ENCODE results near the gene ZNF423.

ZNF423 gene

GRCh38 chr16:49466529-49466831 lies 389.4 kb downstream of the ZNF423 start:
- H3K4me3 ChIP-seq (ENCODE audit: low read depth, low read length): no peak overlapping the region
- DNase-seq (ENCODE audit: low read depth): no peak
- TF ChIP-seq, protein P1, sequence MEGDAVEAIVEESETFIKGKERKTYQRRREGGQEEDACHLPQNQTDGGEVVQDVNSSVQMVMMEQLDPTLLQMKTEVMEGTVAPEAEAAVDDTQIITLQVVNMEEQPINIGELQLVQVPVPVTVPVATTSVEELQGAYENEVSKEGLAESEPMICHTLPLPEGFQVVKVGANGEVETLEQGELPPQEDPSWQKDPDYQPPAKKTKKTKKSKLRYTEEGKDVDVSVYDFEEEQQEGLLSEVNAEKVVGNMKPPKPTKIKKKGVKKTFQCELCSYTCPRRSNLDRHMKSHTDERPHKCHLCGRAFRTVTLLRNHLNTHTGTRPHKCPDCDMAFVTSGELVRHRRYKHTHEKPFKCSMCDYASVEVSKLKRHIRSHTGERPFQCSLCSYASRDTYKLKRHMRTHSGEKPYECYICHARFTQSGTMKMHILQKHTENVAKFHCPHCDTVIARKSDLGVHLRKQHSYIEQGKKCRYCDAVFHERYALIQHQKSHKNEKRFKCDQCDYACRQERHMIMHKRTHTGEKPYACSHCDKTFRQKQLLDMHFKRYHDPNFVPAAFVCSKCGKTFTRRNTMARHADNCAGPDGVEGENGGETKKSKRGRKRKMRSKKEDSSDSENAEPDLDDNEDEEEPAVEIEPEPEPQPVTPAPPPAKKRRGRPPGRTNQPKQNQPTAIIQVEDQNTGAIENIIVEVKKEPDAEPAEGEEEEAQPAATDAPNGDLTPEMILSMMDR (IDR thresholded peaks at IDR 0.05; ENCODE audit: low read depth, low read length, missing control alignments): no peak

DNA sequence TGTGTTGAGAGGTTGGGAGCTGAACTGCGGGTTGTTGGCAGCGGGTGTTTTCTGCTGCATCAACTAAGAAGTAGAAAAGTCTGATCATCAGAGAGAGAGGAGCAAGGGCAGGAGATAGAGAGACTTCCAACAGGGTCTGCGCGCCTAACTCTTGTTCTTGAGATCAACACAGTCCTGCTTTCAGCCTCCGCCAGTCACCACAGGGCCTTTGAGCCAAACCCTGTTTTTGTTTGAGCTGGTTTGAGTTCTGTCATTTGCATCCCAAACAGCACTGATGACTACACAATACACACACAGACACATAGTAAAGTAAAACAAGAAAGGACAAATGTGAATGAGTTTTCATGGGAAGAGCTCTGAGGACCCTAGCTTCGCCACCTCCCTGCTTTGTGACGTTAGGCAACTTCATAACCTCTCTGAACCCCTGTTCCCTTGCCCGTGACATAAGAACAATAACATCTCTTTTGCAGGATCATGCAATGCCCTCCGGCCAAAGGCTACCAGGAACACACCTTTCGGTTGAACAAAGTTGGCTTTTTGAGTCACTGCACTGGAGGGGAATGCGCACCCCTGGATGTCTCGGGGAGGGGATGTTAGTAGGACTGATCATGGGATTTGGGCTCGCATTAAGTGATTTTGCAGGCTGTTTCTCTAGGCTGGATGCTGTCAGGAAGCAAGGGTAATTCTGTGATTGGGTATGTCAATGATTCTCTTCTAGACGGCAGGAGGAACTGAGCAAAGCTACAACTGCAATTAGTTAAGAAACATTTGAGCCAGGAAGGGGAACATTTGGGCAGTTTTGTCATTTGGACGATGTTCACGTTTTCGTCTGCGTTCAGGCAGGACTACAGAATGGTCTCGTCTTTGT lies 390.0 kb downstream of the ZNF423 start:
- TF ChIP-seq, protein P1 (IDR thresholded peaks at IDR 0.05; ENCODE audit: low read depth, low read length, missing control alignments): no peak

DNA sequence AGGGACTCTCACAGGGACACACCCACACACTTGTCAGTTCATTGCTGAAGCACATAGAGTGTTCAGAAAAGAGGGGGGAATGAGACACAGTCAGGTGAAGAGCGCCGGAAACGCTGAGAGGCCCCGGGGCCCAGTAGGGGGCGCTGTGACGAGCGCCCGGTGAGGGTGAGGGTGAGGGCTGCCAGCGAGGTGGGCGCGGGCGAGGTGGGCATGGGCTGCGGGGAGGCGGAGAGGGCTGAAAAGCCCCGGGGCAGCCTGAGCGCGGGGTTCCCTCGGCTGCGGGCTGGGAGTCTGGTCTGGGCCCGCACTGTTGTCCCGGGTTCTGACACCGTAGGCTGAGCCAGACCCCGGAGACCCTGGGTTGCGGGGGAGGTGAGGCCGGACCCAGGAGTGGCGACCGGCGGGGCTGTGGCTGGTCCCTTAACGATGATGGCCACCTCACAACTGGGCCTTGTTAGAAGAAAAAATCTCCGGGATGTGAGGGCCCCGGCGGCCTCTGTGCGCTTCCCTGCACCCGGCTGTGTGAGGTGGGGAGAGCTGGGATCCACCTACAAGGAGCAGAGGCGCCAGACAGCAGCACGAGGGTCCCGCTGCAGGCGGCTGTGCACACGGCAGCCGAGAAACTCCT lies 390.9 kb downstream of the ZNF423 start:
- TF ChIP-seq, protein P1 (IDR thresholded peaks at IDR 0.05; ENCODE audit: low read depth, low read length, missing control alignments): peak; percentile 71
- no peak for DNase-seq (ENCODE audit: low read depth)
- H3K4me3 ChIP-seq (ENCODE audit: low read depth, low read length): no peak overlapping the region

More for the DNA sequence above, 390.0 kb downstream of the ZNF423 start:
- no peak overlapping the region for H3K4me3 ChIP-seq (ENCODE audit: low read depth, low read length)
- no peak for DNase-seq (ENCODE audit: low read depth)

DNA sequence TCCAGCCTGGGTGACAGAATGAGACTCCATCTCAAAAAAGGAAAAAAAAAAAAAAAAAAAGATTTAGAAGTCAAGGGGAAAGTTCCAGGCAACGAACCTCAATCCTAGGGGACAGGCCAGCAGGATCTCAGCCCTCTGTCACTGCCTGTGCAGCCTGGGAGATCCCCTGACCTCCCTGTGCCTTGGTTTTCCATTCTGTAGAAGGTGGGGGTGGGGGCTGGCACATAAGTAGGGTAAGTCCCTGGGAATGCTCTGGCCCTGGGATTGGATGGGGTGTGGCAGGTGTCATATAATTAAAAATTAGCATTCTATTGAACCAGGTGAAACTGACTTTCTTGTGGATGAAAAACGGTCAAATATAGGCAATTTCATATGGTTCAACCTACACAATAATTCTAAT lies 391.8 kb downstream of the ZNF423 start:
- no peak overlapping the region for H3K4me3 ChIP-seq (ENCODE audit: low read depth, low read length)
- DNase-seq (ENCODE audit: low read depth): no peak
- TF ChIP-seq, protein P1 (IDR thresholded peaks at IDR 0.05; ENCODE audit: low read depth, low read length, missing control alignments): no peak

- no peak overlapping the region for H3K4me3 ChIP-seq (ENCODE audit: low read depth, low read length)
- TF ChIP-seq, protein P1 (IDR thresholded peaks at IDR 0.05; ENCODE audit: low read depth, low read length, missing control alignments): no peak
- peak; percentile 91 for DNase-seq (ENCODE audit: low read depth)
Observed at GRCh38 chr16:49463529-49463928, 392.4 kb downstream of the ZNF423 start.

DNA sequence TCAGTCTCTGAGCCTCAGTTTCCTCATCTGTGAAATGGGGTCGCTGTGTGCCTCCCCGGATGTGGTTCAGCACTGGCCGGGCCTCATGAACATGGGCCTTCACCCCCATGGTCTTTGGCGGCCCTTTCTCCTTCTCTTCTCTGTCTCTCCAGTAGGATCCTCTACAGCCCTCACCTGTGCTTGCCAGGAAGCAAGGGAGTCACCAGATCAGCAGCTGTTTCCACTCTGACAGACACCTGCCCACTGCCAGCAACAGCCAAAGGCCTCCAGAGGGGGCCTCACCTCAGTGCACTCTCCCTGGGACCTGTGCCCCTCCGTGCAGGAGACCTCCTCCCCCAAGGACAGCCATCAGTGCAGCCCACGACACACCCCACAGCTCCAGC lies 392.9 kb downstream of the ZNF423 start:
- H3K4me3 ChIP-seq (ENCODE audit: low read depth, low read length): no peak overlapping the region
- DNase-seq (ENCODE audit: low read depth): no peak
- TF ChIP-seq, protein P1 (IDR thresholded peaks at IDR 0.05; ENCODE audit: low read depth, low read length, missing control alignments): peak; percentile 10

All from GM12864 (cell line).